Measurements from ENCODE around the gene PLA2R1.
A peak's percentile ranks its signal among the peaks of the same experiment; 100 is the strongest.

Gene PLA2R1

DNA sequence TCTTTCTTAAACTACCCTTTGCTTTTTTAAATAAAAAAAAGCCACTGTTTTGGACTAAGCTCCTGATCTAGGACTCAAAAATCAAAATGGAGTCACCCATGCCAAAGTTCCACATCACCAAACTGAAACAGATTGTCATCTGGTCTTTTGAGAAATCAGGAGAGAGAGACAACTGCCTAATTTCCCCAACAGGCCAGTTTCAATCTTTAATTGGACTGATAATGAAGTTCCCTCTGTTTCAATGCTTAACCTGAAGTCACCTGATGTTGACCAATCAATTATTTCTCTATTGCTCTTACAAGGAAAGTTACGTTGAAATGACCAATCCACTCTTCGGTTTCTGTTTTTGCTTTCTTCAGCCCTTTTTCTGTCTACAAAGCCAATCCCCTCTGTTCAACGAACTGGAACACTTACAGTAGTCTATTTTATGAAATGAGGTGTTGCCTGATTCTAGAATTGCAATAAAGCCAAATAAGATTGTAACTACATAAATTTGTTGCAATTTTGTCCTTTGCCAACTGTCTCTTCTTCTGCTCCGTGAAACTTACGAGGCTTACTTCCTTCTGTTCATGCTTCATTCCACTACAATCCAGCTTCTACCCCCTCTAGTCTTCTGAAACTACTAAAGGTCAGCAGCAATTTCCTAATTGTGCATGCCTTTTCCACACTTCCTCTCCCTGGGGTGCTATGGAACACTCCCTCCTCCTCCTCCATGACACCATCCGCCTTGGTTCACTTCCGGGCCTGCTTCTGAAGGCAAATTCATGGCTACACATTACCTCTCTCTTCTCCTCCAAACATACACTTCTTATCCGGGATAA, 169.2 kb downstream of the PLA2R1 start:
- Histone ChIP-seq H3K27me3 (ENCODE audit: control insufficient read depth, insufficient read depth, low read length) (0 out of 2 replicates have a peak, but pooled peaks cover 3% of the 10 kb centered on the region), H3K9ac (ENCODE audit: low read depth, low read length) (no peak overlapping the region), H3K36me3 (ENCODE audit: control insufficient read depth, insufficient read depth, low read length) (no peaks in the 10 kb centered on the region), H3K9me3 (ENCODE audit: control insufficient read depth, insufficient read depth, low read length) (no peaks in the 10 kb centered on the region), H3K4me1 (ENCODE audit: control insufficient read depth, insufficient read depth, low read length) (peaks cover 5% of the 10 kb centered on the region), H3K4me3 (ENCODE audit: low read depth, low read length) (no peak overlapping the region), H3K27ac (ENCODE audit: low read depth, low read length) (no peak overlapping the region)

DNA sequence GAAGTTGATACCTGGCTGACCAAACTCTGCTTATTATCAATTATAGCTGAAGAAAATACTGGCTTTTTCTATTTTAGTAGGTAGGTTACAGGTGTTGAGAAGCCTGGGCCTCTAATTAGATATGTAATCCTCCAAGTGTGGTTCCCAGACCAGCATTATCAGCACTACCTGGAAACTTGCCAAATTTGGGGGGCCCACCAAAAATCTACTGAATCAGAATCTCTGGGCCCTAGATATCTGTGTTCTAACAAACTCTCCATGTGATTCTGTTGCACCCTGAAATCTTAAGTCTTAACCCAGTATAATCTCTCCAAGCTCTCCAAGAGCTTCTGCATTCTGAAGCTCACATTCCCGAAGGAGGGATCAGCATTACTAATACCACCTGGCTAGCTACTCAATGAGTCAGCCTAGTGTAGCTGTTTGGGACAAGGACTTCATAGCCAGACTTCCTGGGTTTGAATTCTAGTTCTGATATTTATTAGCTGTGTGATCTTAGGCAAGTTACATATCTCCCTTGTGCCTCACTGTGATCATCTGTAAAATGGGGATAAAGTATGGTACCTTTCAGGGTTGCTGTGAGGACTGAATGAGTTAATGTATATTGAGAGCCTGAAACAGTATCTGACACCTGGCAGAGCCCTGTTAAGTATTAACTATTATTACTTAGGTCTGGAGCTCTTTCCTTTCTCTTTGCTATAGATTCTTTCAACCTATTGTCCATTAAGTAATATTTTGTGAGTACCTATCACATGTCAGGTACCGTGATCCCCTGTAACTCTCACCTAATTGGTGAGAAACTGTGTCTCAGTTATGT, 170.3 kb downstream of the PLA2R1 start:
- peaks cover 5% of the 10 kb centered on the region for H3K4me1 ChIP-seq (ENCODE audit: control insufficient read depth, insufficient read depth, low read length)
- no peaks in the 10 kb centered on the region for H3K36me3 ChIP-seq (ENCODE audit: control insufficient read depth, insufficient read depth, low read length)
- H3K9ac ChIP-seq (ENCODE audit: low read depth, low read length), result no peak overlapping the region

DNA sequence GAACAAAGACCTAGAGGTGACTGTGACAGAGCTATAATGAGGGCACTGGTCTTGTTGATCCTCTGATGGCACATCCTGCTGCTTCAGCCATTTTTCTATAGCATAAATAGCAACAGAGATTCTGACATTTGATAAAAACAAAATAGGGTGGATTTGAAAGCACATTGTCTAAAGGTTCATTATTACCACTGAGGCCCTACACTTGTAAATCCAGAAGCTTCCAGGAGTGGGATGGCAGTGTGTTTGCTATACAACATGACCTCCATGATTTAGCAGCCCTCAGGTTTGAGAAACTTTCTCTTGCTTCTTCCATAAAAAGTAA, 171.2 kb downstream of the PLA2R1 start:
- no peak overlapping the region for H3K4me3 ChIP-seq (ENCODE audit: low read depth, low read length)
- 0 out of 2 replicates have a peak, but pooled peaks cover 3% of the 10 kb centered on the region for H3K27me3 ChIP-seq (ENCODE audit: control insufficient read depth, insufficient read depth, low read length)
- H3K9me3 ChIP-seq (ENCODE audit: control insufficient read depth, insufficient read depth, low read length), result no peaks in the 10 kb centered on the region
- H3K27ac ChIP-seq (ENCODE audit: low read depth, low read length), result no peak overlapping the region
- H3K4me1 ChIP-seq (ENCODE audit: control insufficient read depth, insufficient read depth, low read length), result peaks cover 5% of the 10 kb centered on the region
- H3K36me3 ChIP-seq (ENCODE audit: control insufficient read depth, insufficient read depth, low read length), result no peaks in the 10 kb centered on the region
- no peak overlapping the region for H3K9ac ChIP-seq (ENCODE audit: low read depth, low read length)

More for the DNA sequence above, 170.3 kb downstream of the PLA2R1 start:
- H3K27me3 ChIP-seq (ENCODE audit: control insufficient read depth, insufficient read depth, low read length), result 0 out of 2 replicates have a peak, but pooled peaks cover 3% of the 10 kb centered on the region
- H3K27ac ChIP-seq (ENCODE audit: low read depth, low read length), result peak overlapping the region; percentile 52
- no peaks in the 10 kb centered on the region for H3K9me3 ChIP-seq (ENCODE audit: control insufficient read depth, insufficient read depth, low read length)
- H3K4me3 ChIP-seq (ENCODE audit: low read depth, low read length), result no peak overlapping the region

DNA sequence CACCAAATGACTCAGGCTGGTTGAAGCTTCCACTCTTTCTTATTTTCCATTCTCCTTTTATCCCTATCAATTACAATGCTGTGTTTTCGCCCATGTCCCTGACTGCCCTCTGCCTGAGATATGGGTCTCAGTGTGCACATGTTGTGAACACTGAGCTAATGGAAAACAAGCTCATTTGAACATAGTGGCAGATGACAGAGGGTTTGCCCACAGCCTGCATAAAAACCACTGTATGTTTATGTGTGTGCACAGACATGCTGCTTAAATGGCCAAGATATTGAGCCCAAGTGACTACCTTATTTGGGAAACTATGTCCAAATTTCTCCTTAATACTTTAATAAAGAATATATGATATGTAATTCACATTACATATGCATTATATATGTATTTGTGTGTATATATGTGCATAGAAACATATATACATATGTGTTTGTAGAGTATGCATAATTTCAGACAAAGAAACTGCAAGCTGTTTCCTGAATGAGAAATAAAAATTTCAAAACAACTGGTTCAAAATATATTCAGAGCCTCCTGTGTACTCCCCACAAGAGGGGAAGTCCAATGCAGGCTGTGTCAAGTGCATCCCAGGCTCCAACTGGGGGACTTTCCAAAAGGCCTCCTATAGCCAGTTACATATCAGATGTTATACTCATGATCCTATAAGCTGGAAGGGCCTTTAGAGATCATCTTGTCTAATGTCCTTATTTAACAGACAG, 171.7 kb downstream of the PLA2R1 start:
- Histone ChIP-seq H3K27me3 (ENCODE audit: control insufficient read depth, insufficient read depth, low read length) (0 out of 2 replicates have a peak, but pooled peaks cover under 1% of the 10 kb centered on the region), H3K4me3 (ENCODE audit: low read depth, low read length) (no peak overlapping the region), H3K36me3 (ENCODE audit: control insufficient read depth, insufficient read depth, low read length) (no peaks in the 10 kb centered on the region), H3K9me3 (ENCODE audit: control insufficient read depth, insufficient read depth, low read length) (no peaks in the 10 kb centered on the region), H3K27ac (ENCODE audit: low read depth, low read length) (no peak overlapping the region), H3K4me1 (ENCODE audit: control insufficient read depth, insufficient read depth, low read length) (peaks cover 5% of the 10 kb centered on the region), H3K9ac (ENCODE audit: low read depth, low read length) (no peak overlapping the region)

DNA sequence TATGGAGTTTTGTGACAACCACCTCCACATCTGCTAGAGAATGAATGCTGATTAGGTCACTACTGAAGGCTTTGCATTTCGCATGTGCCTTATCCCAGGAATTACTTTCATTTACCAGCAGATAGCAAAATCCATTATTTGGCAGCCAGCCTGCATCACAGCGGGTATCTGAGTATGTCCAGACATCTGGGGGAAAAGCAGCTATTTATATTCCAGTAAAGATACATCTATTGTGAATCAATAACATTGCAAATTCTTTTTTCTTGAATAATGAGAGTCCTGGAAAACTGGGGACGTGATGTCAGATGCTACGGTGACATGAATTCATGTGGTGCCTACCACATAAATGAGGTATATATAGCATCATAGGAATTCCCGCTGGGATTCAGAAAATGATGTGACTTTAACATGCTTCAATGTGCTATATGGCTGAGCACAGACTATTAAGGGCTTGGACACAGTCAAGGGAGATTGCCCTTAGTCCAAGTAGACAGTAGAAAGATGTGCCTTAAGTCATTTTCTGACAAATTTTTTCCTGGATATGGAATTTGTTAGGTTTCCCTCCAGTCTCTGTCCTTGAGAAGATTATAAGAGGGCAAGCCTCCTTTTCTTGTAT, 180.2 kb downstream of the PLA2R1 start:
- Histone ChIP-seq H3K36me3 (ENCODE audit: control insufficient read depth, insufficient read depth, low read length) (no peaks in the 10 kb centered on the region), H3K9ac (ENCODE audit: low read depth, low read length) (no peak overlapping the region), H3K27ac (ENCODE audit: low read depth, low read length) (no peak overlapping the region), H3K4me3 (ENCODE audit: low read depth, low read length) (no peak overlapping the region), H3K4me1 (ENCODE audit: control insufficient read depth, insufficient read depth, low read length) (no peaks in the 10 kb centered on the region), H3K9me3 (ENCODE audit: control insufficient read depth, insufficient read depth, low read length) (no peaks in the 10 kb centered on the region), H3K27me3 (ENCODE audit: control insufficient read depth, insufficient read depth, low read length) (no peaks in the 10 kb centered on the region)
